ENCODE results near the gene SGSM2.

DNA sequence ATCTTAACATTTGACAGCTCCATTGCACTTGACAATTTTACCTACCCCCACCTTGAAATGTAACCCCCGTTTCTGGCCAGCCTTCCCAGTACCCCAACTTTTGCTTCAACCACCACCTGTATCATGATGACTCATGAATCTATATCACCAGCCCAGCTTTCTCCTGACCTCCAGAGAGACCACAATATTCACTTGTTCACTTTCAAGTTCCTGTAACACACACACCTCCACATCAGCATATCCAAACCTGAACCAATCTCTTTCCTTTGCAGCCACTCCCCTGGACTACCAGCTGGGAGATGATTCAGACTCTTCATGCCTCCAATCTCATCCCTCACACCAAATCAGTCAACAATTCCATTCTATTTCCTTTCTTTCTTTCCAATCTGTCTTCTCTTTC lies 41.7 kb upstream of the SGSM2 start:
- no peak for TF ChIP-seq POLR2A (IDR thresholded peaks at IDR 0.05)
- TF ChIP-seq, protein P1, sequence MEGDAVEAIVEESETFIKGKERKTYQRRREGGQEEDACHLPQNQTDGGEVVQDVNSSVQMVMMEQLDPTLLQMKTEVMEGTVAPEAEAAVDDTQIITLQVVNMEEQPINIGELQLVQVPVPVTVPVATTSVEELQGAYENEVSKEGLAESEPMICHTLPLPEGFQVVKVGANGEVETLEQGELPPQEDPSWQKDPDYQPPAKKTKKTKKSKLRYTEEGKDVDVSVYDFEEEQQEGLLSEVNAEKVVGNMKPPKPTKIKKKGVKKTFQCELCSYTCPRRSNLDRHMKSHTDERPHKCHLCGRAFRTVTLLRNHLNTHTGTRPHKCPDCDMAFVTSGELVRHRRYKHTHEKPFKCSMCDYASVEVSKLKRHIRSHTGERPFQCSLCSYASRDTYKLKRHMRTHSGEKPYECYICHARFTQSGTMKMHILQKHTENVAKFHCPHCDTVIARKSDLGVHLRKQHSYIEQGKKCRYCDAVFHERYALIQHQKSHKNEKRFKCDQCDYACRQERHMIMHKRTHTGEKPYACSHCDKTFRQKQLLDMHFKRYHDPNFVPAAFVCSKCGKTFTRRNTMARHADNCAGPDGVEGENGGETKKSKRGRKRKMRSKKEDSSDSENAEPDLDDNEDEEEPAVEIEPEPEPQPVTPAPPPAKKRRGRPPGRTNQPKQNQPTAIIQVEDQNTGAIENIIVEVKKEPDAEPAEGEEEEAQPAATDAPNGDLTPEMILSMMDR (IDR thresholded peaks at IDR 0.05) = no peak
